H1 (cell line): ENCODE data around the gene KRTAP5-8. TPM values are rescaled to one million over a fixed set of nuclear protein-coding genes. Genes with fewer than 3 reads are reported as not detected.

ENCODE experiments used
- BCL11A ChIP-seq, 2 experiments: IDR thresholded peaks; one replicate each; pipeline ENCODE4 v1.6.1; 2011; ENCODE audit warnings: low read depth in 2 of 2, low read length in 2 of 2, mild to moderate bottlenecking in 2 of 2
- CHD7 ChIP-seq: fragments of 300-600 bp; sonication (generic); IDR thresholded peaks from 2 replicates; pipeline ENCODE4 v1.7.1; 2012; ENCODE audit warnings: low read length, moderate library complexity, mild to moderate bottlenecking, inconsistent platforms; ENCODE audit not compliant: insufficient replicate concordance
- CREB1 ChIP-seq: IDR thresholded peaks from 2 replicates; pipeline ENCODE4 v1.6.1; 2012; ENCODE audit warnings: inconsistent platforms
- GABPA ChIP-seq: IDR thresholded peaks from 2 replicates; pipeline ENCODE4 v1.6.1; 2011; ENCODE audit warnings: mild to moderate bottlenecking, low read length, moderate library complexity, borderline replicate concordance; ENCODE audit not compliant: insufficient read depth
- HDAC2 ChIP-seq, 2 experiments: fragments of 300-600 bp in 1 of 2; sonication (generic) in 1 of 2; IDR thresholded peaks; 2 replicates each; pipeline ENCODE4 v1.6.1; 2011 to 2012; ENCODE audit warnings: low read depth in 2 of 2, low read length in 2 of 2, mild to moderate bottlenecking in 2 of 2, moderate library complexity in 2 of 2, borderline replicate concordance in 1 of 2, inconsistent platforms in 1 of 2
- JUND ChIP-seq: IDR thresholded peaks from 2 replicates; pipeline ENCODE4 v1.6.1; 2011; ENCODE audit warnings: mild to moderate bottlenecking, improper control_type of control experiment, low read length
- MAFK ChIP-seq: IDR thresholded peaks from 2 replicates; pipeline ENCODE4 v1.6.1; 2012; ENCODE audit warnings: low read depth, mild to moderate bottlenecking, improper control_type of control experiment, low read length
- POU5F1 ChIP-seq: IDR thresholded peaks from 2 replicates; pipeline ENCODE4 v1.6.1; 2011; ENCODE audit warnings: low read depth, mild to moderate bottlenecking, low read length, moderate library complexity
- RFX5 ChIP-seq: IDR thresholded peaks from 2 replicates; pipeline ENCODE4 v1.6.1; 2011; ENCODE audit warnings: low read depth, low read length, improper control_type of control experiment, borderline replicate concordance
- SIRT6 ChIP-seq: IDR thresholded peaks from one replicate; pipeline ENCODE4 v1.7.1; 2012; ENCODE audit warnings: low read length, inconsistent platforms
- TBP ChIP-seq: IDR thresholded peaks from 2 replicates; pipeline ENCODE4 v1.6.1; 2011; ENCODE audit warnings: low read depth, low read length, improper control_type of control experiment
- TCF12 ChIP-seq: IDR thresholded peaks from 2 replicates; pipeline ENCODE4 v1.6.1; 2011; ENCODE audit warnings: low read depth, mild to moderate bottlenecking, low read length
- TEAD4 ChIP-seq: IDR thresholded peaks from 2 replicates; pipeline ENCODE4 v1.6.1; 2012; ENCODE audit warnings: low read depth, low read length, inconsistent platforms, mixed read lengths
- polyA plus RNA-seq, 7 experiments: library from polyadenylated mRNA; depleted of rRNA in 3 of 7; stranded (reverse) in 5 of 7; unstranded in 2 of 7; fragments of >200 nt in 5 of 7; fragments of 200-250 nt in 2 of 7; gene quantifications; 1 replicate in 5 of 7; 2 replicates in 1 of 7; 4 replicates in 1 of 7; pipeline versions ENCODE4 v1.2.1 to v1.2.3, GENCODE V29; 2011 to 2013; ENCODE audit warnings: missing spikeins in 2 of 7, mixed read lengths in 2 of 7
- total RNA-seq: library from RNA; stranded (reverse); fragmentation: NEBNext Ultra II Directional; extraction: Animal tissue kit (Norgen Biotek cat#: 25700); gene quantifications from 2 replicates; pipeline ENCODE4 v1.2.1, GENCODE V29; 2021

The KRTAP5-8 gene
- total and polyA plus RNA-seq, 2 of the 8 experiments (the other 6 are each of a cell fraction or from before 2014, with no cell fraction given) = not detected

GRCh38 chr11:71556018-71556417 is 18.2 kb downstream of the KRTAP5-8 start (continued):
- TF ChIP-seq CHD7 (no peak), POU5F1 (no peak), TCF12 (no peak), GABPA (no peak), HDAC2 (IDR thresholded peaks at IDR 0.05; ENCODE audit: borderline replicate concordance in 1 of 2, low read depth in 2 of 2, low read length in 2 of 2) (no peak), BCL11A (IDR thresholded peaks at IDR 0.05; ENCODE audit: low read depth in 2 of 2, low read length in 2 of 2) (no peak), TBP (no peak), MAFK (no peak), TEAD4 (no peak), SIRT6 (no peak), CREB1 (no peak), RFX5 (no peak), JUND (no peak)
